Tibial artery (tissue), 4 donors: ENCODE data around the gene SLC7A14.

Source experiments
- DNase-seq, 2 donors: peaks; one replicate each; pipeline ENCODE4 v3.0.0-alpha.2; 2019
- H3K27ac ChIP-seq, 2 donors: fragments of 200-600 bp; sonication (generic) in 1 of 2; 1 replicate in 1 of 2; 2 replicates in 1 of 2; pipeline ENCODE4 v1.5.1; 2018 to 2019; ENCODE audit warnings: mild to moderate bottlenecking in 1 of 2
- H3K27me3 ChIP-seq, 2 donors: fragments of 200-600 bp; sonication (generic) in 1 of 2; one replicate each; pipeline versions ENCODE4 v1.5.1 to v1.6.0; 2016 to 2019
- H3K36me3 ChIP-seq, 3 donors: fragments of 200-600 bp; sonication (generic) in 2 of 3; one replicate each; pipeline ENCODE4 v1.5.1; 2016 to 2019; ENCODE audit warnings: mild to moderate bottlenecking in 2 of 3
- H3K4me1 ChIP-seq, 4 donors: fragments of 200-600 bp; sonication (generic) in 2 of 4; 1 replicate in 3 of 4; 2 replicates in 1 of 4; pipeline ENCODE4 v1.5.1; 2016 to 2019
- H3K4me3 ChIP-seq, 2 donors: fragments of 200-600 bp; sonication (generic) in 1 of 2; 1 replicate in 1 of 2; 2 replicates in 1 of 2; pipeline ENCODE4 v1.5.1; 2018 to 2019; ENCODE audit warnings: mild to moderate bottlenecking in 2 of 2
- H3K9me3 ChIP-seq, 3 donors: fragments of 200-600 bp; sonication (generic) in 1 of 3; one replicate each; pipeline ENCODE4 v1.5.1; 2016 to 2019
- CTCF ChIP-seq, 2 experiments: fragments of 200-600 bp in 1 of 2; fragments of 450-650 bp in 1 of 2; IDR thresholded peaks; one replicate each; pipeline ENCODE4 v1.5.1; 2017 to 2019; ENCODE audit warnings: antibody characterized with exemption in 2 of 2, mild to moderate bottlenecking in 1 of 2, moderate library complexity in 1 of 2
- intact Hi-C: fragments of 100-400 bp; cut with DNase I; formaldehyde crosslinking; loops from one replicate; pipeline ENCODE4 v1.15.0; 2023; ENCODE audit warnings: low total_unique reads

SLC7A14 gene

GRCh38 chr3:170563712-170564423 lies 22.0 kb downstream of the SLC7A14 start:
- DNase-seq, result no peak
- Histone ChIP-seq H3K9me3 (no peaks in the 10 kb centered on the region), H3K4me3 (no peak overlapping the region), H3K27ac (no peak overlapping the region), H3K4me1 (no peaks in the 10 kb centered on the region), H3K27me3 (no peaks in the 10 kb centered on the region), H3K36me3 (no peaks in the 10 kb centered on the region)
- TF ChIP-seq CTCF (IDR thresholded peaks at IDR 0.05), result no peak
- intact Hi-C loops, result no loop called here

DNA sequence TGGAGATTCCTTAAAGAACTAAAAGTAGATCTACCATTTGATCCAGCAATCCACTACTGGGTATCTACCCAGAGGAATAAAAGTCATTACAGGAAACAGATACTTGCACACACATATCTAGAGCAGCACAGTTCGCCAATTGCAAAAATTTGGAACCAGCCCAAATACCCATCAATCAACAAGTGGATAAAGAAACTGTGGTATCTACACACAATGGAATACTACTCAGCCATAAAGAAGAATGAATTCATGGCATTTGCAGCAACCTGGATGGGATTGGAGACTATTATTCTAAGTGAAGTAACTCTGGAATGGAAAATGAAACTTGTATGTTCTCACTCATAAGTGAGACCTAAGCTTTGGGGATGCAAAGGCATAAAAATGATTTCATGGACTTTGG lies 23.8 kb downstream of the SLC7A14 start:
- intact Hi-C loops, result no loop called here
- H3K9me3 ChIP-seq, result no peaks in the 10 kb centered on the region
- no peak overlapping the region for H3K4me3 ChIP-seq
- H3K4me1 ChIP-seq, result no peaks in the 10 kb centered on the region
- TF ChIP-seq CTCF (IDR thresholded peaks at IDR 0.05), result no peak
- DNase-seq, result no peak
- no peaks in the 10 kb centered on the region for H3K27me3 ChIP-seq
- no peaks in the 10 kb centered on the region for H3K36me3 ChIP-seq
- no peak overlapping the region for H3K27ac ChIP-seq

DNA sequence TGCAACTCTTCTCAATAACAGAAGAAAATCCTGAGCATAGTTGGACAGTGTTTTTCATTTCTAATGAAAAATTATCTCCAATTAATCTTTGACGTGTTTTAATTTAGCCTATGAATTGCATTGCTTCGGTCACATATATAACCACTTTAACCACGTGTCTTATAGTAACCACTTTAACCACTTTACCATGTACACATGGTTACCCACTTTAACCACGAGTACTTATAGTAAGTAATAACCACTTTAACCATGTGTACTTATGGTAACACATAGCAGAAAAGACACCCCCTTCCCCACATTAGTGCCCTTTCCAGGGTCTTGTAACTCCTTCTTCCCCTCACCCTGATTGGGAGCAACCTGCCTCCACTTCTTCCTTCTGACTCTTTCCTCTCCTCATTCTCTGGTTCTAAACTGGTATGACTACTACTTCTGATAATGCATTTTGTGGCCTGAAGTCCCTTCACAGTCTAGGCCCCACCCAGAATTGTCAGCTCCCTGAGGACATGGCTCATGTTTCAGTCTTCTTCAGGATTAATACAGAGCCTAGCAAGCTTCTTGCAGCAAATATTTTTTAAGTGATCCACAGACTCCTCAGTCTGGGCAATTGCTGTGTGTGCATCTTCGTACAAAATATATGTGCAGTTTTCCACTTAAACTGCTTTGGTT lies 25.0 kb downstream of the SLC7A14 start:
- Histone ChIP-seq H3K36me3 (no peaks in the 10 kb centered on the region), H3K4me1 (no peaks in the 10 kb centered on the region), H3K4me3 (no peak overlapping the region), H3K9me3 (no peaks in the 10 kb centered on the region), H3K27me3 (no peaks in the 10 kb centered on the region), H3K27ac (no peak overlapping the region)
- no peak for DNase-seq
- intact Hi-C loops, result no loop called here
- TF ChIP-seq CTCF (IDR thresholded peaks at IDR 0.05), result no peak

GRCh38 chr3:170560296-170560695 lies 25.6 kb downstream of the SLC7A14 start:
- no peak for DNase-seq
- no peak for TF ChIP-seq CTCF (IDR thresholded peaks at IDR 0.05)
- Histone ChIP-seq H3K27ac (no peak overlapping the region), H3K4me1 (no peaks in the 10 kb centered on the region), H3K4me3 (no peak overlapping the region), H3K36me3 (no peaks in the 10 kb centered on the region), H3K27me3 (no peaks in the 10 kb centered on the region), H3K9me3 (no peaks in the 10 kb centered on the region)
- intact Hi-C loops, result no loop called here

DNA sequence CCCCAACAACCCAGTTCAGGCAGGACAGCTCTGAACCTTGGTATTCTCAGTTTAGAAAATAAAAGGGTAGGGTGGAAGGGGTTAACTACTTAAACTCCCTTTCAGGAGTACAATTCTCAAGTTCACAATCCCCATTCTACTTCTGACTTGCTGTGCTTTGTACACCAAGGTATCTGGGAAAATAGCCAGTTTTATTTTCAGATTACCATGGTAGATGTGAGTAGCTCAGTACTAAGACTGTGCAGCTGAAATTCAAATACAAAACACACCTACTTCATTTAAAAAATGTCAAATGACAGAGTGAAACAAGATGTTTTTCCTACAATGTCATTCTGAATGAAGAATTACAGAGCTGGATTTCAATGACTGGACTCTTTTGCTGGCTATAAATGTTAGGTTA lies 27.4 kb downstream of the SLC7A14 start:
- H3K27me3 ChIP-seq, result no peaks in the 10 kb centered on the region
- no peak for DNase-seq
- no peaks in the 10 kb centered on the region for H3K4me1 ChIP-seq
- no peaks in the 10 kb centered on the region for H3K9me3 ChIP-seq
- H3K27ac ChIP-seq, result no peak overlapping the region
- no peak for TF ChIP-seq CTCF (IDR thresholded peaks at IDR 0.05)
- H3K36me3 ChIP-seq, result no peaks in the 10 kb centered on the region
- no peak overlapping the region for H3K4me3 ChIP-seq
- intact Hi-C loops, result no loop called here
